ENCODE measurements around the gene FOLH1.
"Not testable (repeated sequence)": the region's sequence is repeated elsewhere in the genome, so short reads cannot be mapped to it uniquely, and the experiment has no call there.

The FOLH1 gene

GRCh38 chr11:49184756-49185155 is 23.6 kb downstream of the FOLH1 start:
- DNase-seq (ENCODE audit: extremely low read depth in 1 of 2, low read depth in 1 of 2) = not testable (repeated sequence)

- DNase-seq (ENCODE audit: extremely low read depth in 1 of 2, low read depth in 1 of 2) = not testable (repeated sequence)
These were observed 30.5 kb downstream of the FOLH1 start for GRCh38 chr11:49177936-49178335.

DNA sequence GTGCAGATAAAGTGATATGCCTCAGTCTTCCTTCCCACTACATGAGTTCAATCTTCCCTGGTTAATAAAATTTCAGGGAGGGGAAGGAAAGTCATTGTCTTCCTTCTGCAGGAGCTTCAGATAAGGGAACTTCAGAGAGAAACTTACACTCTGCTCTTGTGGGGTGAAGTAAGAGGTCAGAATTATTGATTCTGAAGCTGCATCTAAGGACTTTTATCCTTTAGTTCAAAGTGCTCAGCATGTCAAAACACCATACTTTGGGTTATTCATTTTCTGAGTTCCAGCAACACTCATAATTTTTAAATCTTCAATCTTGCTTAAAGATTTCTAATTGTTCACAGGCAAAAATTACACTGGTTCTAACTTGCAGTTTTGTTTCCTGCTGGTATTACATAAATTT is 33.0 kb downstream of the FOLH1 start:
- DNase-seq (ENCODE audit: extremely low read depth in 1 of 2, low read depth in 1 of 2) = not testable (repeated sequence)

DNA sequence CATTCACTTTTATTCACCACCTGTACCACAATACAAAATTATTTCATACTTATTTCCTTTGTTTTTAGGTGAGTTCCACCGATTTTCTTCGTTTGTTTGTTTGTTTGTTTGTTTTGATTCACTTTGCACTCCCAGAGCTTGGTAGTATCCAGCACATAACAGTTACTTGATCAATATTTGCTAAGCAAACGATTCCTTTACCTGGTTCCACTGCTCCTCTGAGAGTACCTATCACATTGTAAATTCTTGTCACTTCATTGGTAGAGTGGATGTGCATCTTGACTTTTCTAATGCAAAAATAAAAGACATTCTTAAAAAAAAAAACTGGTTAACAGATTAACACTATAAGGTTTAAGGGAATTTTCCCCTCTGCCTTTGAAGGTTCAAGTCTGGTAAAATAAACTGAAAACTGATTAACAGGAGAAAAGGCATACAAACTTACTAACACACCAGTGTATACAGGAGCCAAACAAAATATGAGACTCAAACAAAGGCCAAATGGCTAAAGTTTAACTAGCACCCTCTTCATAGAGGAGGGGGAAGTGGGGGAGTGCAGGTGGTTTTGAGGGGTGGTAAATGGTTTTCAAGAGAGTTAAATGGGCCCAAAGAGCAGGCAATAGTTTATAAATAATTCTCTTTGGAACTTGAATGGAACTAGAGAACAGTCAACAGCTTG is 33.6 kb downstream of the FOLH1 start:
- not testable (repeated sequence) for DNase-seq (ENCODE audit: extremely low read depth in 1 of 2, low read depth in 1 of 2)

DNA sequence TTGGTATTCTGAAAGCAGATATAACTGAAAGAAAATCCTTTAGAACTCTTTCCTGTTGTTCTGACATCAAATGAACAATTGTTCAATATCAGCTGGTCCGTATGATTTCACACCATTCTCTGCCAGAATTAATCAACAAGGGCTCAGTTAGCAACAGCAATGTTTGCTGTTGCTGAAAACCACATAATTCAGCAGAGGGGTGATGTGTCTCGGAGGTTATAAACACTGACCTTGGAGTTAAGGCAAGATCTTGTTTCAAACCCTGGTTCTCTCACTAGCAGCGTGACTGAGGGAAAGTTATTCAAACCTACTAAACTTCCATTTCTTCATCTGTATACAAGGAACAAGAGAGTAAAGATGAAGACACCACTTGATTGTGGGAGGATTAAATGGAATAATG is 36.8 kb downstream of the FOLH1 start:
- DNase-seq (ENCODE audit: extremely low read depth in 1 of 2, low read depth in 1 of 2) = not testable (repeated sequence)

- DNase-seq (ENCODE audit: extremely low read depth in 1 of 2, low read depth in 1 of 2) = not testable (repeated sequence)
These were observed 38.8 kb downstream of the FOLH1 start for GRCh38 chr11:49169579-49169978.

DNA sequence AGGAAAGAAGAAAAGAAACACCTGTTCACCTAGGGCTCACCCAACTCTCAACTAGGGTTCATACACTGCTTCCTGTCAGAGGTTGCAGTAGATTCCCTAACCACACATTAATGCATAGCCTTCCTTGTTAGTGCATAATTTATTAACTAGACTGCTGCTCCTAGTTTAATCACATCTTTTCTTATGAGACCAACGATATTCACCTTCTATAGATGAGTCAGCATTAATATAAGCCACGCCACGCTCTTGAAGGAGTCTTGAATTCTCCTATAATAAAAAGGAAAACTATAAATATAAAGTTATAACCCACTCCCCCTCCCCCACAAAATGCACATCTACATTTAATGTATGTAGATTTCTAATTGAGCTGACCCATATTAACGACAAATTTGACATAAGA is 39.4 kb downstream of the FOLH1 start:
- DNase-seq (ENCODE audit: extremely low read depth in 1 of 2, low read depth in 1 of 2) = not testable (repeated sequence)

DNA sequence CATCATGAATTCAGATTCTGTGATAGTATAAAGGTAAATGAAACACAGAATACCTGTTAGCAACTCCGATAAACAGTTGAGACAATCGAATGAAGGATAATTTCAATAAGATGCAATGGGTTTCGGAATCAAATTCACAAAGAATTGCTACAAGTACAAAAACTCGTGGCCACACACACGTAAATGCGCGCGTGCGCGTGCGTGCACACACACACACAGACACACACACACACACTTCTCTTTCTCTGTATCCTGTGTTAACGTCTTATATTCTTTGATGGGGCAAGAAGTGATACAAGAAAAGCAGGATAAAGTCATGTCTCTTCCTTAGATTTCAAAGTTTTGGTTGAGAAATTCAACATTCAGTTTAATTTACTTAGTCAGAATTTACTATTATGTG is 57.2 kb downstream of the FOLH1 start:
- no peak for DNase-seq (ENCODE audit: extremely low read depth in 1 of 2, low read depth in 1 of 2)

DNA sequence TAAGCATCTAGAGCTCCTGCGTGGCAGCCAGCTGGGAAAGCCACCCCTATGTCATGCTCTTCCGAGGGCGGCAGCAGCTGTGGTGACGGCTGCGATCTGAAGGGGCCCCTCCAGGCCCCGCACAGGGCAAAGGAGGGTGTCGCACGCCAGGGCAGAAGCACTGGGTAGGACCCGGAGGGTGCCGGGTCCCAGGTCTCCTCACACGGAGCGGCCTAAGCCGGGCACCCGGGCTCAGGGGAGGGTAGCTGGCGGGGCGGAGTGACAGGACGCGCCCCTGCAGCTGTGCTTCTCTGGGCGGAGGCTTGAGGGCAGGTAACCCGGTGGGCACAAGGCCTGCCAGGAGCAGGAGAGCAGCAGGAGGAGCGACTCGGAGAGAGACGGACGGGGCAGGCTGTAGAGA is 106.0 kb downstream of the FOLH1 start:
- DNase-seq (ENCODE audit: extremely low read depth in 1 of 2, low read depth in 1 of 2) = not testable (repeated sequence)
